H9 (cell line): ENCODE measurements around the gene ULK4. TPM values are rescaled to one million over a fixed set of nuclear protein-coding genes. Genes with fewer than 3 reads are reported as not detected.
A peak's percentile ranks its signal among the peaks of the same experiment; 100 is the strongest.

Experiments
- DNase-seq: peaks from one replicate; pipeline ENCODE4 v3.0.0-alpha.2; 2017
- H2AFZ ChIP-seq: one replicate; pipeline ENCODE4 v1.6.1; 2013; ENCODE audit warnings: mild to moderate bottlenecking, low read length, control low read depth, moderate library complexity
- H2AK5ac ChIP-seq: 2 replicates; pipeline ENCODE4 v1.6.1; 2013; ENCODE audit warnings: low read length, control low read depth, mixed read lengths; ENCODE audit not compliant: insufficient read length
- H2BK120ac ChIP-seq: one replicate; pipeline ENCODE4 v1.6.1; 2013; ENCODE audit warnings: low read depth, mild to moderate bottlenecking, low read length, control low read depth, inconsistent platforms; ENCODE audit not compliant: poor library complexity, severe bottlenecking
- H2BK12ac ChIP-seq: 2 replicates; pipeline ENCODE4 v1.6.1; 2013; ENCODE audit warnings: low read length, control low read depth, mixed read lengths, low read depth; ENCODE audit not compliant: insufficient read length
- H2BK15ac ChIP-seq: 2 replicates; pipeline ENCODE4 v1.6.1; 2013; ENCODE audit warnings: low read depth, low read length, control low read depth
- H2BK20ac ChIP-seq: one replicate; pipeline ENCODE4 v1.6.1; 2013; ENCODE audit warnings: low read depth, mild to moderate bottlenecking, low read length, control low read depth, inconsistent platforms; ENCODE audit not compliant: poor library complexity, severe bottlenecking
- H2BK5ac ChIP-seq: 2 replicates; pipeline ENCODE4 v1.6.1; 2013; ENCODE audit warnings: low read length, control low read depth, mixed read lengths; ENCODE audit not compliant: insufficient read length
- H3K14ac ChIP-seq: 2 replicates; pipeline ENCODE4 v1.6.1; 2013; ENCODE audit warnings: low read length, control low read depth; ENCODE audit not compliant: insufficient read depth
- H3K18ac ChIP-seq: 2 replicates; pipeline ENCODE4 v1.6.1; 2013; ENCODE audit warnings: low read depth, mild to moderate bottlenecking, mixed read lengths, low read length, control low read depth; ENCODE audit not compliant: insufficient read length
- H3K23ac ChIP-seq: 2 replicates; pipeline ENCODE4 v1.6.1; 2013; ENCODE audit warnings: low read length, control low read depth, mixed read lengths, low read depth; ENCODE audit not compliant: insufficient read length
- H3K23me2 ChIP-seq: 2 replicates; pipeline ENCODE4 v1.6.1; 2013; ENCODE audit warnings: low read depth, mild to moderate bottlenecking, mixed read lengths, low read length, control low read depth; ENCODE audit not compliant: insufficient read length, poor library complexity, severe bottlenecking
- H3K27ac ChIP-seq: 2 replicates; pipeline ENCODE4 v1.5.1; 2013; ENCODE audit warnings: low read length, control low read depth, mixed read lengths, low read depth; ENCODE audit not compliant: insufficient read length
- H3K27me3 ChIP-seq: 2 replicates; pipeline ENCODE4 v1.6.1; 2013; ENCODE audit warnings: low read length, control low read depth, inconsistent platforms; ENCODE audit not compliant: insufficient read depth
- H3K4ac ChIP-seq: 2 replicates; pipeline ENCODE4 v1.6.1; 2013; ENCODE audit warnings: low read depth, mild to moderate bottlenecking, control low read depth, inconsistent platforms, low read length, moderate library complexity
- H3K4me1 ChIP-seq: 2 replicates; pipeline ENCODE4 v1.6.1; 2013; ENCODE audit warnings: low read length, control low read depth, inconsistent platforms; ENCODE audit not compliant: insufficient read depth
- H3K4me2 ChIP-seq: 2 replicates; pipeline ENCODE4 v1.6.1; 2013; ENCODE audit warnings: low read length, control low read depth, mixed read lengths; ENCODE audit not compliant: insufficient read length, insufficient read depth
- H3K56ac ChIP-seq: 2 replicates; pipeline ENCODE4 v1.6.1; 2013; ENCODE audit warnings: low read depth, mild to moderate bottlenecking, mixed read lengths, low read length, control low read depth; ENCODE audit not compliant: insufficient read length
- H3K79me1 ChIP-seq: 2 replicates; pipeline ENCODE4 v1.6.1; 2013; ENCODE audit warnings: low read depth, mild to moderate bottlenecking, moderate library complexity, low read length, control low read depth, inconsistent platforms; ENCODE audit not compliant: insufficient read depth, poor library complexity, severe bottlenecking
- H3K79me2 ChIP-seq: 2 replicates; pipeline ENCODE4 v1.6.1; 2013; ENCODE audit warnings: low read length, control low read depth, inconsistent platforms; ENCODE audit not compliant: insufficient read depth
- H3K9ac ChIP-seq: 2 replicates; pipeline ENCODE4 v1.6.1; 2013; ENCODE audit warnings: low read length, control low read depth, mixed read lengths; ENCODE audit not compliant: insufficient read length; ENCODE audit errors: extremely low read depth
- H3K9me3 ChIP-seq: one replicate; pipeline ENCODE4 v1.6.1; 2013; ENCODE audit warnings: low read depth, low read length, inconsistent platforms; ENCODE audit not compliant: control insufficient read depth
- H3T11ph ChIP-seq: one replicate; pipeline ENCODE4 v1.6.1; 2013; ENCODE audit warnings: mild to moderate bottlenecking, low read length, control low read depth, inconsistent platforms
- H4K20me1 ChIP-seq: one replicate; pipeline ENCODE4 v1.6.1; 2013; ENCODE audit not compliant: control insufficient read depth, insufficient read length, insufficient read depth
- H4K5ac ChIP-seq: 2 replicates; pipeline ENCODE4 v1.6.1; 2013; ENCODE audit warnings: low read depth, mild to moderate bottlenecking, mixed read lengths, low read length, control low read depth; ENCODE audit not compliant: insufficient read length
- H4K8ac ChIP-seq: replicated peaks from 2 replicates; pipeline ENCODE4 v1.6.1; 2013; ENCODE audit warnings: low read length, control low read depth, mixed read lengths, low read depth; ENCODE audit not compliant: insufficient read length
- H4K91ac ChIP-seq: 2 replicates; pipeline ENCODE4 v1.6.1; 2013; ENCODE audit warnings: low read depth, mild to moderate bottlenecking, moderate library complexity, mixed read lengths, low read length, control low read depth; ENCODE audit not compliant: insufficient read length
- H3K27ac Mint-ChIP-seq, 3 experiments: 2 replicates in 2 of 3; 3 replicates in 1 of 3; pipeline ENCODE4 v1.8.0; 2020 to 2021; ENCODE audit warnings: mixed read lengths in 3 of 3, mild to moderate bottlenecking in 1 of 3, moderate library complexity in 1 of 3
- H3K27me3 Mint-ChIP-seq: 2 replicates; pipeline ENCODE4 v1.8.0; 2021; ENCODE audit warnings: low read depth, mild to moderate bottlenecking, moderate library complexity, mixed read lengths
- H3K36me3 Mint-ChIP-seq, 3 experiments: 2 replicates in 2 of 3; 3 replicates in 1 of 3; pipeline ENCODE4 v1.8.0; 2020 to 2021; ENCODE audit warnings: low read depth in 3 of 3, mixed read lengths in 3 of 3; ENCODE audit not compliant: insufficient read depth in 1 of 3
- H3K4me1 Mint-ChIP-seq, 2 experiments: 2 replicates each; pipeline ENCODE4 v1.8.0; 2020; ENCODE audit warnings: mixed read lengths in 2 of 2
- H3K4me3 Mint-ChIP-seq, 2 experiments: 2 replicates in 1 of 2; 3 replicates in 1 of 2; pipeline ENCODE4 v1.8.0; 2020 to 2021; ENCODE audit warnings: mild to moderate bottlenecking in 2 of 2, mixed read lengths in 2 of 2, moderate library complexity in 1 of 2
- H3K9me3 Mint-ChIP-seq, 2 experiments: 2 replicates in 1 of 2; 3 replicates in 1 of 2; pipeline ENCODE4 v1.8.0; 2020; ENCODE audit warnings: mild to moderate bottlenecking in 2 of 2, mixed read lengths in 2 of 2, moderate library complexity in 1 of 2
- WGBS: extraction: QIAGEN DNeasy Blood & Tissue Kit; methylation state at CpG from one replicate; pipeline ENCODE4 v1.1.7; 2013; ENCODE audit warnings: missing lambda C conversion rate, low lambda C conversion rate, mixed read lengths; ENCODE audit not compliant: insufficient read length; ENCODE audit errors: extremely low coverage; 5-methylcytosine and 5-hydroxymethylcytosine counted together
- total RNA-seq: library from RNA; stranded (reverse); gene quantifications from 2 replicates; pipeline ENCODE4 v1.2.1, GENCODE V29; 2021
- TF ChIP-seq, protein P1 (sequence below): fragments of 200-600 bp; sonication (generic); conservative IDR thresholded peaks from 3 replicates; pipeline ENCODE4 v1.8.0; 2021; ENCODE audit warnings: antibody characterized with exemption, mild to moderate bottlenecking

The ULK4 gene
- total RNA-seq, 1 experiment from 2014 or later = 12.9 TPM

GRCh38 chr3:41574900-41575299, 387.0 kb downstream of the ULK4 start:
- Histone ChIP-seq H3K4me1 (peaks cover 8% of the 10 kb centered on the region), H2AFZ (no peak overlapping the region), H3K4me2 (no peak overlapping the region), H3K9ac (no peak overlapping the region), H4K5ac (no peak overlapping the region), H2AK5ac (no peak overlapping the region), H3K56ac (no peak overlapping the region), H4K8ac (no peak overlapping the region), H3K27ac (no peak overlapping the region), H4K91ac (no peak overlapping the region), H3K23ac (no peak overlapping the region), H3K27me3 (no peaks in the 10 kb centered on the region), H3T11ph (no peak overlapping the region), H3K23me2 (no peaks in the 10 kb centered on the region), H3K4ac (no peak overlapping the region), H2BK12ac (no peak overlapping the region), H3K18ac (no peak overlapping the region), H3K79me2 (no peaks in the 10 kb centered on the region), H2BK5ac (no peak overlapping the region), H3K14ac (no peak overlapping the region), H2BK120ac (no peak overlapping the region), H2BK20ac (no peak overlapping the region), H2BK15ac (no peak overlapping the region), H3K9me3 (no peaks in the 10 kb centered on the region), H4K20me1 (no peaks in the 10 kb centered on the region), H3K79me1 (no peaks in the 10 kb centered on the region)
- TF ChIP-seq, protein P1, sequence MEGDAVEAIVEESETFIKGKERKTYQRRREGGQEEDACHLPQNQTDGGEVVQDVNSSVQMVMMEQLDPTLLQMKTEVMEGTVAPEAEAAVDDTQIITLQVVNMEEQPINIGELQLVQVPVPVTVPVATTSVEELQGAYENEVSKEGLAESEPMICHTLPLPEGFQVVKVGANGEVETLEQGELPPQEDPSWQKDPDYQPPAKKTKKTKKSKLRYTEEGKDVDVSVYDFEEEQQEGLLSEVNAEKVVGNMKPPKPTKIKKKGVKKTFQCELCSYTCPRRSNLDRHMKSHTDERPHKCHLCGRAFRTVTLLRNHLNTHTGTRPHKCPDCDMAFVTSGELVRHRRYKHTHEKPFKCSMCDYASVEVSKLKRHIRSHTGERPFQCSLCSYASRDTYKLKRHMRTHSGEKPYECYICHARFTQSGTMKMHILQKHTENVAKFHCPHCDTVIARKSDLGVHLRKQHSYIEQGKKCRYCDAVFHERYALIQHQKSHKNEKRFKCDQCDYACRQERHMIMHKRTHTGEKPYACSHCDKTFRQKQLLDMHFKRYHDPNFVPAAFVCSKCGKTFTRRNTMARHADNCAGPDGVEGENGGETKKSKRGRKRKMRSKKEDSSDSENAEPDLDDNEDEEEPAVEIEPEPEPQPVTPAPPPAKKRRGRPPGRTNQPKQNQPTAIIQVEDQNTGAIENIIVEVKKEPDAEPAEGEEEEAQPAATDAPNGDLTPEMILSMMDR = peak; percentile 61
- H3K36me3 Mint-ChIP-seq = no peaks in the 10 kb centered on the region
- no peaks in the 10 kb centered on the region; a peak in 1 of 5 replicates for H3K9me3 Mint-ChIP-seq
- H3K4me1 Mint-ChIP-seq = peaks cover 54 to 59% of the 10 kb centered on the region in 2 experiments
- H3K27ac Mint-ChIP-seq = peak overlapping the region in 2 of 3 experiments; percentile 72 to 75; a peak in 4 of 7 replicates
- no peaks in the 10 kb centered on the region for H3K27me3 Mint-ChIP-seq
- DNase-seq = no peak
- no peak overlapping the region for H3K4me3 Mint-ChIP-seq
- WGBS = no CpG with 5 or more reads among the region's 2 CpGs
